Activated T-cell treated with anti-CD3 and anti-CD28 coated beads, Interleukin-2, amount 50 U/mL, for 24 hours (primary cell): ENCODE measurements around the gene KATNIP.
"Not testable (repeated sequence)": the region's sequence is repeated elsewhere in the genome, so short reads cannot be mapped to it uniquely, and the experiment has no call there.

ENCODE experiments used
- DNase-seq: peaks from one replicate; pipeline ENCODE4 v3.0.0-alpha.2; 2020
- H3K27ac Mint-ChIP-seq: 2 replicates; pipeline ENCODE4 v1.8.0; 2020; ENCODE audit warnings: mild to moderate bottlenecking, mixed read lengths
- H3K27me3 Mint-ChIP-seq: 2 replicates; pipeline ENCODE4 v1.8.0; 2020; ENCODE audit warnings: mixed read lengths
- H3K36me3 Mint-ChIP-seq: 2 replicates; pipeline ENCODE4 v1.8.0; 2020; ENCODE audit warnings: low read depth, mixed read lengths
- H3K4me1 Mint-ChIP-seq: 2 replicates; pipeline ENCODE4 v1.8.0; 2020; ENCODE audit warnings: low read depth, mixed read lengths
- H3K4me3 Mint-ChIP-seq: 2 replicates; pipeline ENCODE4 v1.8.0; 2020; ENCODE audit warnings: mild to moderate bottlenecking, moderate library complexity, mixed read lengths
- H3K9me3 Mint-ChIP-seq: 2 replicates; pipeline ENCODE4 v1.8.0; 2020; ENCODE audit warnings: mixed read lengths

Gene KATNIP

GRCh38 chr16:27550582-27550920 is 607 bp downstream of the KATNIP start:
- Mint-ChIP-seq H3K27me3 (no peaks in the 10 kb centered on the region), H3K4me3 (peak overlapping the region; percentile 100), H3K27ac (peak overlapping the region; percentile 98), H3K9me3 (no peaks in the 10 kb centered on the region), H3K36me3 (peaks cover 19% of the 10 kb centered on the region), H3K4me1 (peaks cover 39% of the 10 kb centered on the region)
- no peak for DNase-seq

- H3K9me3 Mint-ChIP-seq = no peaks in the 10 kb centered on the region
- DNase-seq = no peak
- H3K27ac Mint-ChIP-seq = peak overlapping the region; percentile 98
- H3K27me3 Mint-ChIP-seq = no peaks in the 10 kb centered on the region
- H3K4me1 Mint-ChIP-seq = peaks cover 39% of the 10 kb centered on the region
- peaks cover 18% of the 10 kb centered on the region for H3K36me3 Mint-ChIP-seq
- peak overlapping the region; percentile 100 for H3K4me3 Mint-ChIP-seq
These were observed 1.1 kb downstream of the KATNIP start for GRCh38 chr16:27551036-27551435.

- H3K36me3 Mint-ChIP-seq = peaks cover 6% of the 10 kb centered on the region
- no peaks in the 10 kb centered on the region for H3K27me3 Mint-ChIP-seq
- no peak overlapping the region for H3K27ac Mint-ChIP-seq
- no peak for DNase-seq
- no peaks in the 10 kb centered on the region for H3K9me3 Mint-ChIP-seq
- H3K4me3 Mint-ChIP-seq = no peak overlapping the region
- H3K4me1 Mint-ChIP-seq = no peaks in the 10 kb centered on the region
These were observed 6.5 kb downstream of the KATNIP start for GRCh38 chr16:27556471-27556870.

DNA sequence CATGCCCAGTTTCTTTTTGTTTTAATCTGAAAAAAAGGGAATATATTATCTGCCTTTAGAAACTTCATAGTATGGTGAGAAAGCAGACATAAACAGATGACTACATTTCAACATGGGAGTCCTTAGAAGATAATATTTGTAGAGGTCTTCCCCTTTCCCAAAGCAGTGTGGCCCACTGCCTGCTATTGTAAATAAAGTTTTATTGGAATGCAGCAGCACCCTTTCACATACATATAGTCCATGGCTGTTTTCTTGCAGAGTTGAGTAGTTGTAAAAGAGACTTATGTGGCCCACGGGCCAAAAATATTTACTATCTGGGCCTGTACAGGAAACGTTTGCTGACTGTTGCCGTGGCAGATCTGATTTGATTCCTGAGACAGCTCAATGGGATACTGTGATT is 8.5 kb downstream of the KATNIP start:
- H3K4me3 Mint-ChIP-seq = no peak overlapping the region
- no peaks in the 10 kb centered on the region for H3K9me3 Mint-ChIP-seq
- peaks cover 6% of the 10 kb centered on the region for H3K36me3 Mint-ChIP-seq
- H3K27ac Mint-ChIP-seq = no peak overlapping the region
- DNase-seq = no peak
- H3K4me1 Mint-ChIP-seq = no peaks in the 10 kb centered on the region
- no peaks in the 10 kb centered on the region for H3K27me3 Mint-ChIP-seq

DNA sequence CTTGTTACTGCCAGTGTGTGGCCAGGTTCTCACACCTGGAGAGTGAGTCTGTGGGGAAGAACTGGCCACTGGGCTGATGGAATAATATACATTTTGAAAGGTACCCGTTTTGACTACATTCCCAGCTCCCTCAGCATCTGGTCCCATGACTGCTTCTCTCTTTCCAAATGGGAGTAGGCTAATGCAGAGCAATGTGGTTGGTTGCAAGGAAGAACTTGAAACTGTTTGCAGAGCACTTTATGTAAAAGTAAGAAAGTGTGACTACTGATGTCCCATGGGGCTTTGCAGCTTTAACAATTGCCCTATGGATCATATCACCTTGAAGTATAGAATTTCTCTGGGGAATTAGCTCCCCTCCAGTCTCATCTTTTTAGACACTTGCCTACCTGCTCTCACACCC is 9.0 kb downstream of the KATNIP start:
- no peaks in the 10 kb centered on the region for H3K9me3 Mint-ChIP-seq
- no peaks in the 10 kb centered on the region for H3K4me1 Mint-ChIP-seq
- DNase-seq = no peak
- H3K27me3 Mint-ChIP-seq = no peaks in the 10 kb centered on the region
- peaks cover 6% of the 10 kb centered on the region for H3K36me3 Mint-ChIP-seq
- H3K4me3 Mint-ChIP-seq = no peak overlapping the region
- H3K27ac Mint-ChIP-seq = no peak overlapping the region

- Mint-ChIP-seq H3K9me3 (no peaks in the 10 kb centered on the region), H3K27me3 (no peaks in the 10 kb centered on the region), H3K36me3 (peaks cover 6% of the 10 kb centered on the region), H3K4me3 (no peak overlapping the region), H3K4me1 (no peaks in the 10 kb centered on the region), H3K27ac (no peak overlapping the region)
- no peak for DNase-seq
These were observed 11.3 kb downstream of the KATNIP start for GRCh38 chr16:27561216-27561615.

GRCh38 chr16:27564224-27564623 is 14.3 kb downstream of the KATNIP start:
- Mint-ChIP-seq H3K4me1 (no peaks in the 10 kb centered on the region), H3K27me3 (no peaks in the 10 kb centered on the region), H3K9me3 (no peaks in the 10 kb centered on the region), H3K36me3 (no peaks in the 10 kb centered on the region), H3K27ac (no peak overlapping the region), H3K4me3 (no peak overlapping the region)
- DNase-seq = no peak

- no peak overlapping the region for H3K27ac Mint-ChIP-seq
- no peak for DNase-seq
- no peaks in the 10 kb centered on the region for H3K27me3 Mint-ChIP-seq
- no peaks in the 10 kb centered on the region for H3K36me3 Mint-ChIP-seq
- no peaks in the 10 kb centered on the region for H3K4me1 Mint-ChIP-seq
- no peaks in the 10 kb centered on the region for H3K9me3 Mint-ChIP-seq
- H3K4me3 Mint-ChIP-seq = no peak overlapping the region
These were observed 16.5 kb downstream of the KATNIP start for GRCh38 chr16:27566417-27566816.

- Mint-ChIP-seq H3K4me1 (no peaks in the 10 kb centered on the region), H3K4me3 (no peak overlapping the region), H3K27me3 (no peaks in the 10 kb centered on the region), H3K9me3 (no peaks in the 10 kb centered on the region), H3K27ac (no peak overlapping the region), H3K36me3 (no peaks in the 10 kb centered on the region)
- no peak for DNase-seq
These were observed 18.1 kb downstream of the KATNIP start for GRCh38 chr16:27568077-27568476.

GRCh38 chr16:27570986-27571385 is 21.0 kb downstream of the KATNIP start:
- not testable (repeated sequence) for H3K36me3 Mint-ChIP-seq, H3K9me3 Mint-ChIP-seq, H3K4me1 Mint-ChIP-seq, H3K27ac Mint-ChIP-seq, DNase-seq, H3K27me3 Mint-ChIP-seq, H3K4me3 Mint-ChIP-seq

DNA sequence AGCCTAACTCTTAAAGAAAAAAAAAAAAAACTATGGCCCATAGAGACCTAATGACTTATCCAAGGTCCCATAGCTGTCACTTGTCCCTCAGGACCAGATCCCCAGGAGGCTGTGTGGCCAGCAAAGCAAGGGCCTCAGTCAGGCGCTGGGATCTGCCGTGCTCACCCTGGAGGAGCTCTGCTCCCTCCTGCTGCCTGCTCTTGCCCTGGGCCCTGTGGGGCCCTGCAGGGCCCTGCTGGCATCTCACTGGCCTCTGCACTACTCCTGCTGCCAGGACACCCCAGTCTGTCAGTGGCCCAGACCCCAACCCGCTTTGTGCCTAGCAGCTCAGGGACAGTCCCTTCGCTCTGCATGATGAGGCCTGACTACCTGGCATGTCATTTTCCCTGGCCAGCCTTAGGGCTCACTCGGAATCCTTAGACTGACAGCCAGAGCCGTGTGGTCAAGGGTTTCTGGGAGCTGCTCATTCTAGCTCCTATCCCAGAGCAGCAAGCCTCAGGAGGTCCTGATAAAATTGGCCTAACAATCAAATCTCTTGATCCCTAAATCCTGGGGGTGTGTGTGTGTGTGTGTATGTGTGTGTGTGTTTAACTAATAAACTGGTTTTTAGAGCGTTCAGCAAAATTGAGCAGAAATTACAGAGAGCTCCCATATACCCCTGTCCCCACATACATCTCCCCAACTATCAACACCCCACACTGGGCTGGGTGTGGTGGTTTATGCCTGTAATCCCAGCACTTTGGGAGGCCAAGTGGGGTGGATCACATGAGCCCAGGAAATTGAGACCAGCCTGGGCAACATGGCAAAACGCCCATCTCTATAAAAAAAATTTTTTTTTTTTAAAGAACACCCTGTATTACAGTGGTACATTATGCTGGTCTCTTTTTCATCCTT is 21.7 kb downstream of the KATNIP start:
- Mint-ChIP-seq H3K9me3 (no peaks in the 10 kb centered on the region), H3K4me1 (no peaks in the 10 kb centered on the region), H3K27ac (no peak overlapping the region), H3K36me3 (peaks cover 3% of the 10 kb centered on the region), H3K4me3 (no peak overlapping the region), H3K27me3 (no peaks in the 10 kb centered on the region)
- no peak for DNase-seq

DNA sequence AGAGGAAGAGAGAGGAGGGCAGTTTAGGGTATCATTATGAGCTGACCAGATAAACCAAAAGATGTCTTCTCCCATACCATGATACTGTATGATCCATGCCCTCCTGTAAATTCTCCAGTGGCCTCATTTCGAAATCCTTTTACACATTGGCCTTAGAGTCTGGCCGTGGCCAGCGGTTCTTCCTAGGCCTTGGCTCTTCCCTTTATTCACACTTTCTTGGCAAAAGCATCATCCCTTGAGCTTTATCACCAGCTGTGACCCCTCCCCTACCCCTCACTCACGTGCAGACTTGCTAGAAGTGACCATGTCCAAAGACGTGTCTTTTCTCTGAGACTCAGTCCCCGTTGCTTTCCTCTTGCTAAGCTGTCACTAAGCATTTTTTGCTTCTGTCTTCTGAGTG is 22.8 kb downstream of the KATNIP start:
- Mint-ChIP-seq H3K9me3 (no peaks in the 10 kb centered on the region), H3K36me3 (peaks cover 5% of the 10 kb centered on the region), H3K27ac (no peak overlapping the region), H3K4me3 (no peak overlapping the region), H3K27me3 (no peaks in the 10 kb centered on the region), H3K4me1 (no peaks in the 10 kb centered on the region)
- DNase-seq = no peak

GRCh38 chr16:27576729-27577128 is 26.8 kb downstream of the KATNIP start:
- Mint-ChIP-seq H3K36me3 (peaks cover 15% of the 10 kb centered on the region), H3K27me3 (no peaks in the 10 kb centered on the region), H3K27ac (no peak overlapping the region), H3K4me1 (peaks cover 12% of the 10 kb centered on the region), H3K4me3 (no peak overlapping the region), H3K9me3 (no peaks in the 10 kb centered on the region)
- no peak for DNase-seq

- Mint-ChIP-seq H3K27ac (peak overlapping the region; percentile 27), H3K4me3 (no peak overlapping the region), H3K4me1 (peaks cover 12% of the 10 kb centered on the region), H3K9me3 (no peaks in the 10 kb centered on the region), H3K36me3 (peaks cover 39% of the 10 kb centered on the region), H3K27me3 (no peaks in the 10 kb centered on the region)
- no peak for DNase-seq
These were observed 29.4 kb downstream of the KATNIP start for GRCh38 chr16:27579087-27579980.

- peaks cover 38% of the 10 kb centered on the region for H3K36me3 Mint-ChIP-seq
These were observed 32.9 kb downstream of the KATNIP start for GRCh38 chr16:27582883-27583282.

More at GRCh38 chr16:27582883-27583282, 32.9 kb downstream of the KATNIP start:
- no peak overlapping the region for H3K27ac Mint-ChIP-seq
- DNase-seq = no peak
- H3K4me1 Mint-ChIP-seq = peaks cover 12% of the 10 kb centered on the region
- H3K27me3 Mint-ChIP-seq = no peaks in the 10 kb centered on the region
- no peak overlapping the region for H3K4me3 Mint-ChIP-seq
- H3K9me3 Mint-ChIP-seq = no peaks in the 10 kb centered on the region
